Astrocyte (in vitro differentiated cells and primary cell): ENCODE measurements around the gene ETS1. TPM values are rescaled to one million over a fixed set of nuclear protein-coding genes. Genes with fewer than 3 reads are reported as not detected.

ENCODE experiments used
- DNase-seq: peaks from one replicate; pipeline ENCODE4 v3.0.0-alpha.2; 2010; ENCODE audit warnings: low read depth
- FAIRE-seq: peaks from 2 replicates; lab custom pipeline; 2011; peaks lifted over from hg19 to GRCh38; lab: Jason Lieb, UNC
- H2AFZ ChIP-seq: 2 replicates; pipeline ENCODE4 v1.6.0; 2012; ENCODE audit warnings: low read depth, low read length, inconsistent platforms
- H3K27ac ChIP-seq: 2 replicates; pipeline ENCODE4 v1.5.1; 2011; ENCODE audit warnings: low read depth, low read length, inconsistent platforms
- H3K27me3 ChIP-seq: 2 replicates; pipeline ENCODE4 v1.6.0; 2011; ENCODE audit warnings: low read length, inconsistent platforms; ENCODE audit not compliant: insufficient read depth
- H3K36me3 ChIP-seq: 2 replicates; pipeline ENCODE4 v1.5.1; 2011; ENCODE audit warnings: low read length, inconsistent platforms; ENCODE audit not compliant: insufficient read depth
- H3K4me1 ChIP-seq: 2 replicates; pipeline ENCODE4 v1.5.1; 2011; ENCODE audit warnings: low read length, inconsistent platforms; ENCODE audit not compliant: insufficient read depth
- H3K4me2 ChIP-seq: 2 replicates; pipeline ENCODE4 v1.6.0; 2012; ENCODE audit warnings: low read length, inconsistent platforms
- H3K4me3 ChIP-seq: 2 replicates; pipeline ENCODE4 v1.5.1; 2011; ENCODE audit warnings: low read depth, mild to moderate bottlenecking, low read length, inconsistent platforms; ENCODE audit not compliant: insufficient read depth
- H3K79me2 ChIP-seq: 2 replicates; pipeline ENCODE4 v1.6.0; 2012; ENCODE audit warnings: mild to moderate bottlenecking, low read length, inconsistent platforms; ENCODE audit not compliant: insufficient read depth
- H3K9ac ChIP-seq: 2 replicates; pipeline ENCODE4 v1.6.0; 2012; ENCODE audit warnings: mild to moderate bottlenecking, low read length, inconsistent platforms
- H3K9me3 ChIP-seq: 2 replicates; pipeline ENCODE4 v1.5.1; 2012; ENCODE audit warnings: low read depth, mild to moderate bottlenecking, low read length, inconsistent platforms; ENCODE audit not compliant: insufficient read depth
- H4K20me1 ChIP-seq: 2 replicates; pipeline ENCODE4 v1.6.0; 2012; ENCODE audit warnings: low read length, inconsistent platforms; ENCODE audit not compliant: insufficient read depth
- H3K27ac Mint-ChIP-seq: one replicate; pipeline ENCODE4 v1.8.0; 2021; ENCODE audit warnings: mild to moderate bottlenecking, mixed read lengths; ENCODE audit not compliant: unreplicated experiment
- H3K27me3 Mint-ChIP-seq: one replicate; pipeline ENCODE4 v1.8.0; 2021; ENCODE audit warnings: low read depth, mixed read lengths; ENCODE audit not compliant: unreplicated experiment
- H3K36me3 Mint-ChIP-seq: one replicate; pipeline ENCODE4 v1.8.0; 2021; ENCODE audit warnings: low read depth, mixed read lengths; ENCODE audit not compliant: unreplicated experiment
- H3K4me1 Mint-ChIP-seq: one replicate; pipeline ENCODE4 v1.8.0; 2021; ENCODE audit warnings: low read depth, mixed read lengths; ENCODE audit not compliant: unreplicated experiment
- H3K4me3 Mint-ChIP-seq: one replicate; pipeline ENCODE4 v1.8.0; 2021; ENCODE audit warnings: mild to moderate bottlenecking, moderate library complexity, mixed read lengths; ENCODE audit not compliant: unreplicated experiment
- H3K9me3 Mint-ChIP-seq: one replicate; pipeline ENCODE4 v1.8.0; 2021; ENCODE audit warnings: mild to moderate bottlenecking, mixed read lengths; ENCODE audit not compliant: unreplicated experiment
- EZH2 ChIP-seq: IDR thresholded peaks from 2 replicates; pipeline ENCODE4 v1.6.1; 2012; ENCODE audit warnings: mild to moderate bottlenecking, low read length, inconsistent platforms; ENCODE audit not compliant: insufficient read depth
- total RNA-seq: library from RNA; stranded (reverse); gene quantifications from 2 replicates; pipeline ENCODE4 v1.2.1, GENCODE V29; 2021
- TF ChIP-seq, protein P1 (sequence below): IDR thresholded peaks from 2 replicates; pipeline ENCODE4 v1.5.1; 2011; ENCODE audit warnings: low read depth, mild to moderate bottlenecking, inconsistent platforms, low read length, moderate library complexity; ENCODE audit not compliant: insufficient read depth

Gene ETS1
- total RNA-seq, 1 donor from 2014 or later = 107 TPM

DNA sequence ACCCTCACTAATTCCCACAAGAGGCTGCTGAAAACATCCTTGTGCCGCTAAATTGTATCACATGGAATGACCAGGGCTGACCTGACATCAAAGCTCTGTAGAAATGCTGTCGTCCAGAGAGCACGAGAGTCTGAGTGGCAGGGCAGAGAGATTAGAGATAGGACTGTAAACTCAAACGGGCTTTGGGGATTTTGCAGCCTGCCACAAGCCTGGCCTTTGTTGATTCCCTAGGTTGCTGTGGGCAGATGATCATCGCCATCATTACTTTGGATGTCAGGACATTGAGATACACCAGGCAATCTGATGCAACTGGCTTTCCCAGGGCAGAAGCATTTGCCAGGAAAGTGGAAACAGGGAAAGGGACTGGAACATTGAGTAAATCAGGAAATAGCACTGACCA lies 131.6 kb downstream of the ETS1 start:
- no peak overlapping the region for H3K27ac Mint-ChIP-seq
- Histone ChIP-seq H3K4me2 (no peak overlapping the region), H3K27me3 (no peaks in the 10 kb centered on the region), H3K9ac (no peak overlapping the region), H3K36me3 (peaks cover 30% of the 10 kb centered on the region), H3K9me3 (no peaks in the 10 kb centered on the region), H3K79me2 (peaks cover 2% of the 10 kb centered on the region), H4K20me1 (no peaks in the 10 kb centered on the region), H2AFZ (no peak overlapping the region), H3K4me3 (no peak overlapping the region), H3K4me1 (peaks cover 45% of the 10 kb centered on the region), H3K27ac (no peak overlapping the region)
- FAIRE-seq = no peak
- no peaks in the 10 kb centered on the region for H3K9me3 Mint-ChIP-seq
- peaks cover 17% of the 10 kb centered on the region for H3K36me3 Mint-ChIP-seq
- H3K4me1 Mint-ChIP-seq = peaks cover 34% of the 10 kb centered on the region
- no peak for DNase-seq
- H3K27me3 Mint-ChIP-seq = no peaks in the 10 kb centered on the region
- H3K4me3 Mint-ChIP-seq = no peak overlapping the region
- TF ChIP-seq, protein P1, sequence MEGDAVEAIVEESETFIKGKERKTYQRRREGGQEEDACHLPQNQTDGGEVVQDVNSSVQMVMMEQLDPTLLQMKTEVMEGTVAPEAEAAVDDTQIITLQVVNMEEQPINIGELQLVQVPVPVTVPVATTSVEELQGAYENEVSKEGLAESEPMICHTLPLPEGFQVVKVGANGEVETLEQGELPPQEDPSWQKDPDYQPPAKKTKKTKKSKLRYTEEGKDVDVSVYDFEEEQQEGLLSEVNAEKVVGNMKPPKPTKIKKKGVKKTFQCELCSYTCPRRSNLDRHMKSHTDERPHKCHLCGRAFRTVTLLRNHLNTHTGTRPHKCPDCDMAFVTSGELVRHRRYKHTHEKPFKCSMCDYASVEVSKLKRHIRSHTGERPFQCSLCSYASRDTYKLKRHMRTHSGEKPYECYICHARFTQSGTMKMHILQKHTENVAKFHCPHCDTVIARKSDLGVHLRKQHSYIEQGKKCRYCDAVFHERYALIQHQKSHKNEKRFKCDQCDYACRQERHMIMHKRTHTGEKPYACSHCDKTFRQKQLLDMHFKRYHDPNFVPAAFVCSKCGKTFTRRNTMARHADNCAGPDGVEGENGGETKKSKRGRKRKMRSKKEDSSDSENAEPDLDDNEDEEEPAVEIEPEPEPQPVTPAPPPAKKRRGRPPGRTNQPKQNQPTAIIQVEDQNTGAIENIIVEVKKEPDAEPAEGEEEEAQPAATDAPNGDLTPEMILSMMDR = no peak
- TF ChIP-seq EZH2 = no peak

DNA sequence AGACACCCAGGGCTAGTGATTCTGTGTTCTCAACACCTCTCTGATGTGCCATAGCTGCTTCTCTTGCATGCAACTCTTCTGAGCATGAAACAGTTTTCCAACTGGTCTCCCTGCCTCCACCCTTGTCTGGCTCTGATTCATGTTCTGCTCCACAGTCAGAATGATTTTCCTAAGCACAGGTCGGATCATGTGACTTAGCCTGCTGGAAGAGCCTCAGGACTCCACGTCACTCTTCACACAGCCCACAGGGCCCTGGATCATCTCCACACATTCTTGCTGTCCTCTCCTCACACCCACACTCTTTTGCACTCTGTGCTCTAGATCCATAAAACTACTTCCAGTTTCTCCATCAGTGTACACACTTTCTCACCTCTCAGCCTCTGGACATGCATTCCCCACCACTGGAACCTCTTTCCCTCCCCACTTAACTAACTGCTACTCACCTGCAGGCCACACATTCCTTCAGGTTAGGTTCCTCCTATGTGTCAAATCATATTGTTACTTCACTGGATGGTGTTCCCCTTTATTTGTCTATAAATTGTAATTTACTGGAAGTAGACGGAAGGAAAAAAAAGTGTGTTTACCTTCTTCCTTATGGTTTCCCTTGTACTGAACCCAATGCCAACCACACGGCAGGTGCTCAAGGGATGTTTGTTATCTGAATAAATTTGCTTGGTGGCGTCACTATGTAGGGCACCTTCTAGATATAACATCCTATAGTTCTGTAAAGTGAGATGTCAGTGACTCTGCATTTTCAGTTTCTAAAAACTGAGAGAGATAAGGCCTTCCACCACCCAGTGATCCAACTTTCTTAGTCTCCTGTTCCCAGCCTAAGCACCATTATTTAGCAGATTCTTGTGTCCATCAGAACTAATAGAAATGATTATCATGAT lies 133.7 kb downstream of the ETS1 start:
- no peaks in the 10 kb centered on the region for H3K27me3 Mint-ChIP-seq
- no peaks in the 10 kb centered on the region for H3K9me3 ChIP-seq
- peaks cover 2% of the 10 kb centered on the region for H3K9me3 Mint-ChIP-seq
- H3K27ac ChIP-seq = peak overlapping the region; percentile 83
- peak; percentile 99 for DNase-seq
- no peaks in the 10 kb centered on the region for H3K27me3 ChIP-seq
- peak; percentile 100 for FAIRE-seq
- H3K79me2 ChIP-seq = no peaks in the 10 kb centered on the region
- H3K36me3 ChIP-seq = peaks cover 17% of the 10 kb centered on the region
- H3K4me3 Mint-ChIP-seq = peak overlapping the region; percentile 1
- TF ChIP-seq, protein P1 = no peak
- no peak for TF ChIP-seq EZH2
- peak overlapping the region; percentile 64 for H3K9ac ChIP-seq
- no peaks in the 10 kb centered on the region for H4K20me1 ChIP-seq
- H3K36me3 Mint-ChIP-seq = peaks cover 14% of the 10 kb centered on the region
- no peak overlapping the region for H2AFZ ChIP-seq
- peak overlapping the region; percentile 53 for H3K4me2 ChIP-seq
- H3K4me1 ChIP-seq = peaks cover 51% of the 10 kb centered on the region
- peak overlapping the region; percentile 9 for H3K4me3 ChIP-seq
- peaks cover 35% of the 10 kb centered on the region for H3K4me1 Mint-ChIP-seq
- H3K27ac Mint-ChIP-seq = peak overlapping the region; percentile 86
